GM23248 (cell line): ENCODE measurements around the gene CEP112.

Experiments used
- EZH2 ChIP-seq: fragments of 200-600 bp; sonication (generic); IDR thresholded peaks from 2 replicates; pipeline ENCODE4 v1.6.1; 2018; ENCODE audit warnings: antibody characterized with exemption, mild to moderate bottlenecking; ENCODE audit not compliant: insufficient read depth, poor library complexity, severe bottlenecking
- EZH2phosphoT487 ChIP-seq: fragments of 200-600 bp; sonication (generic); IDR thresholded peaks from 2 replicates; pipeline ENCODE4 v1.6.1; 2018; ENCODE audit warnings: antibody characterized with exemption, moderate library complexity, mild to moderate bottlenecking, low read depth; ENCODE audit not compliant: insufficient read depth

- TF ChIP-seq EZH2phosphoT487 (no peak), EZH2 (no peak)
Measured at GRCh38 chr17:65660078-65660477, 531.9 kb downstream of the CEP112 start.
